ENCODE measurements around the gene HDLBP.
"Not testable (repeated sequence)": the region's sequence is repeated elsewhere in the genome, so short reads cannot be mapped to it uniquely, and the experiment has no call there.

The HDLBP gene

GRCh38 chr2:241298673-241299072 is 16.8 kb downstream of the HDLBP start:
- in situ Hi-C loops (cut with HindIII; ENCODE audit: low sequenced_read_pairs) = no loop called here
- no peak for TF ChIP-seq CTCF (IDR thresholded peaks at IDR 0.05; ENCODE audit: low read depth, low read length, missing control alignments)
- DNase-seq (ENCODE audit: low read depth) = no peak
- H3K4me3 ChIP-seq (ENCODE audit: low read depth, low read length) = no peak overlapping the region

GRCh38 chr2:241296767-241297166 is 18.7 kb downstream of the HDLBP start:
- in situ Hi-C loops (cut with HindIII; ENCODE audit: low sequenced_read_pairs) = no loop called here
- H3K4me3 ChIP-seq (ENCODE audit: low read depth, low read length) = no peak overlapping the region
- TF ChIP-seq CTCF (IDR thresholded peaks at IDR 0.05; ENCODE audit: low read depth, low read length, missing control alignments) = no peak
- DNase-seq (ENCODE audit: low read depth) = no peak

- DNase-seq (ENCODE audit: low read depth) = no peak
- in situ Hi-C loops (cut with HindIII; ENCODE audit: low sequenced_read_pairs) = no loop called here
- no peak for TF ChIP-seq CTCF (IDR thresholded peaks at IDR 0.05; ENCODE audit: low read depth, low read length, missing control alignments)
- no peak overlapping the region for H3K4me3 ChIP-seq (ENCODE audit: low read depth, low read length)
Observed at GRCh38 chr2:241295326-241296095, 20.0 kb downstream of the HDLBP start.

GRCh38 chr2:241293378-241293797 is 22.1 kb downstream of the HDLBP start:
- DNase-seq (ENCODE audit: low read depth); in situ Hi-C loops (cut with HindIII; ENCODE audit: low sequenced_read_pairs): not testable (repeated sequence)

GRCh38 chr2:241291977-241292376 is 23.5 kb downstream of the HDLBP start:
- no peak for TF ChIP-seq CTCF (IDR thresholded peaks at IDR 0.05; ENCODE audit: low read depth, low read length, missing control alignments)
- in situ Hi-C loops (cut with HindIII; ENCODE audit: low sequenced_read_pairs) = no loop called here
- no peak overlapping the region for H3K4me3 ChIP-seq (ENCODE audit: low read depth, low read length)
- no peak for DNase-seq (ENCODE audit: low read depth)

More at GRCh38 chr2:241293378-241293797, 22.1 kb downstream of the HDLBP start:
- not testable (repeated sequence) for H3K4me3 ChIP-seq (ENCODE audit: low read depth, low read length)

- no peak overlapping the region for H3K4me3 ChIP-seq (ENCODE audit: low read depth, low read length)
- no peak for TF ChIP-seq CTCF (IDR thresholded peaks at IDR 0.05; ENCODE audit: low read depth, low read length, missing control alignments)
- in situ Hi-C loops (cut with HindIII; ENCODE audit: low sequenced_read_pairs) = no loop called here
- no peak for DNase-seq (ENCODE audit: low read depth)
Observed at GRCh38 chr2:241291153-241291552, 24.3 kb downstream of the HDLBP start.

- in situ Hi-C loops (cut with HindIII; ENCODE audit: low sequenced_read_pairs) = loop anchor here (10.0 kb wide), 1 partner anchor 65 kb away; no protein-coding TSS in a partner anchor
- TF ChIP-seq CTCF (IDR thresholded peaks at IDR 0.05; ENCODE audit: low read depth, low read length, missing control alignments) = no peak
- no peak overlapping the region for H3K4me3 ChIP-seq (ENCODE audit: low read depth, low read length)
- no peak for DNase-seq (ENCODE audit: low read depth)
Observed at GRCh38 chr2:241289597-241289996, 25.9 kb downstream of the HDLBP start.
